Breast epithelium (tissue), 3 donors: ENCODE measurements around the gene TBRG4.

Source experiments
- POLR2A ChIP-seq: fragments of 450-650 bp; IDR thresholded peaks from one replicate; pipeline ENCODE4 v1.6.1; 2016; ENCODE audit warnings: antibody characterized with exemption, mild to moderate bottlenecking, moderate library complexity
- TF ChIP-seq, protein P1 (sequence below), 3 donors: fragments of 450-650 bp; IDR thresholded peaks; one replicate each; pipeline ENCODE4 v1.5.1; 2016 to 2017; ENCODE audit warnings: antibody characterized with exemption in 3 of 3, mild to moderate bottlenecking in 3 of 3, moderate library complexity in 3 of 3

- TF ChIP-seq POLR2A, result no peak
- TF ChIP-seq, protein P1, sequence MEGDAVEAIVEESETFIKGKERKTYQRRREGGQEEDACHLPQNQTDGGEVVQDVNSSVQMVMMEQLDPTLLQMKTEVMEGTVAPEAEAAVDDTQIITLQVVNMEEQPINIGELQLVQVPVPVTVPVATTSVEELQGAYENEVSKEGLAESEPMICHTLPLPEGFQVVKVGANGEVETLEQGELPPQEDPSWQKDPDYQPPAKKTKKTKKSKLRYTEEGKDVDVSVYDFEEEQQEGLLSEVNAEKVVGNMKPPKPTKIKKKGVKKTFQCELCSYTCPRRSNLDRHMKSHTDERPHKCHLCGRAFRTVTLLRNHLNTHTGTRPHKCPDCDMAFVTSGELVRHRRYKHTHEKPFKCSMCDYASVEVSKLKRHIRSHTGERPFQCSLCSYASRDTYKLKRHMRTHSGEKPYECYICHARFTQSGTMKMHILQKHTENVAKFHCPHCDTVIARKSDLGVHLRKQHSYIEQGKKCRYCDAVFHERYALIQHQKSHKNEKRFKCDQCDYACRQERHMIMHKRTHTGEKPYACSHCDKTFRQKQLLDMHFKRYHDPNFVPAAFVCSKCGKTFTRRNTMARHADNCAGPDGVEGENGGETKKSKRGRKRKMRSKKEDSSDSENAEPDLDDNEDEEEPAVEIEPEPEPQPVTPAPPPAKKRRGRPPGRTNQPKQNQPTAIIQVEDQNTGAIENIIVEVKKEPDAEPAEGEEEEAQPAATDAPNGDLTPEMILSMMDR (IDR thresholded peaks at IDR 0.05), result no peak
These were observed 35.3 kb upstream of the TBRG4 start for GRCh38 chr7:45146531-45147379.
